K562 (cell line): ENCODE data around the gene SMOC2. TPM values are rescaled to one million over a fixed set of nuclear protein-coding genes. Genes with fewer than 3 reads are reported as not detected.

Experiments
- ATAC-seq: fragments of 200-7000 bp; cut with Tn5 transposase; 3 replicates; pipeline ENCODE4 v1.9.1; 2020; ENCODE audit warnings: moderate library complexity
- BruUV-seq: library from RNA; stranded (reverse); fragments of 400-500 nt; replicated peaks from 2 replicates; lab custom pipeline; 2021; lab: Mats Ljungman, UMichigan
- CTCF ChIA-PET: fragments of 300-600 bp; formaldehyde crosslinking; extraction: SDS; loops from one replicate; lab custom pipeline; 2021; ENCODE audit warnings: low intra/inter-chr PET ratio; lab: Yijun Ruan, JAX
- POLR2A ChIA-PET: fragments of 300-600, 350-650 bp; sonication (Branson Sonifier 250); formaldehyde crosslinking; extraction: SDS; loops from one replicate; lab custom pipeline; 2021; ENCODE audit warnings: antibody characterized with exemption, inconsistent platforms; lab: Yijun Ruan, JAX
- DNase-seq, 4 experiments: peaks; one replicate each; pipeline versions ENCODE4 v3.0.0 to v3.0.0-alpha.2; 2011 to 2018; ENCODE audit warnings: low spot score in 3 of 4, mixed read lengths in 3 of 4; ENCODE audit errors: extremely low read depth in 1 of 4
- FAIRE-seq: peaks from 2 replicates; lab custom pipeline; 2011; peaks lifted over from hg19 to GRCh38; lab: Jason Lieb, UNC
- H2AFZ ChIP-seq: 2 replicates; pipeline ENCODE4 v1.6.0; 2011; ENCODE audit warnings: low read depth, low read length, control low read depth, inconsistent platforms
- H3K27ac ChIP-seq: fragments of 200-600 bp; 3 replicates; pipeline ENCODE4 v1.8.0; 2011; ENCODE audit warnings: low read depth, mild to moderate bottlenecking, control low read depth, inconsistent platforms, low read length, moderate library complexity, mixed read lengths; ENCODE audit errors: extremely low read depth
- H3K27me3 ChIP-seq, 2 experiments: fragments of 300-600 bp in 1 of 2; 2 replicates in 1 of 2; 3 replicates in 1 of 2; pipeline versions ENCODE4 v1.6.0 to v1.8.0; 2011; ENCODE audit warnings: inconsistent platforms in 2 of 2, low read length in 2 of 2, mild to moderate bottlenecking in 1 of 2, mixed read lengths in 1 of 2, moderate library complexity in 1 of 2; ENCODE audit not compliant: control insufficient read depth in 2 of 2, insufficient read depth in 2 of 2
- H3K36me3 ChIP-seq: fragments of 300-600 bp; 3 replicates; pipeline ENCODE4 v1.8.0; 2011; ENCODE audit warnings: mild to moderate bottlenecking, low read length, inconsistent platforms; ENCODE audit not compliant: control insufficient read depth, insufficient read depth
- H3K4me1 ChIP-seq, 2 experiments: fragments of 200-600 bp in 1 of 2; replicated peaks in 1 of 2; 2 replicates in 1 of 2; 3 replicates in 1 of 2; pipeline versions ENCODE4 v1.5.1 to v1.8.0; 2011; ENCODE audit warnings: inconsistent platforms in 2 of 2, low read length in 2 of 2, mild to moderate bottlenecking in 1 of 2, mixed read lengths in 1 of 2, moderate library complexity in 1 of 2; ENCODE audit not compliant: control insufficient read depth in 2 of 2, insufficient read depth in 2 of 2
- H3K4me2 ChIP-seq: 2 replicates; pipeline ENCODE4 v1.6.1; 2011; ENCODE audit warnings: low read length, control low read depth, inconsistent platforms, mixed read lengths; ENCODE audit not compliant: insufficient read depth
- H3K4me3 ChIP-seq: fragments of 200-600 bp; sonication (generic), shearing (Covaris generic); 2 replicates; pipeline ENCODE4 v1.5.1; 2016; ENCODE audit warnings: control low read depth, inconsistent platforms
- H3K79me2 ChIP-seq: fragments of 200-600 bp; 3 replicates; pipeline ENCODE4 v1.8.0; 2011; ENCODE audit warnings: low read length, inconsistent platforms; ENCODE audit not compliant: control insufficient read depth, insufficient read depth
- H3K9ac ChIP-seq, 2 experiments: 2 replicates each; pipeline versions ENCODE4 v1.6.0 to v1.6.1; 2011; ENCODE audit warnings: low read depth in 2 of 2, low read length in 2 of 2, control low read depth in 1 of 2, inconsistent platforms in 1 of 2, mild to moderate bottlenecking in 1 of 2, mixed read lengths in 1 of 2; ENCODE audit not compliant: insufficient read depth in 1 of 2
- H3K9me1 ChIP-seq: one replicate; pipeline ENCODE4 v1.6.0; 2011; ENCODE audit warnings: inconsistent platforms, mild to moderate bottlenecking, low read length, moderate library complexity; ENCODE audit not compliant: control insufficient read depth, insufficient read depth
- H3K9me3 ChIP-seq: replicated peaks from 2 replicates; pipeline ENCODE4 v1.5.1; 2011; ENCODE audit warnings: low read depth, low read length, inconsistent platforms; ENCODE audit not compliant: control insufficient read depth, insufficient read depth
- H4K20me1 ChIP-seq: replicated peaks from 2 replicates; pipeline ENCODE4 v1.6.1; 2011; ENCODE audit warnings: low read length, inconsistent platforms, mixed read lengths; ENCODE audit not compliant: control insufficient read depth, insufficient read depth
- BMI1 ChIP-seq: fragments of 150-350 bp; IDR thresholded peaks from 2 replicates; pipeline ENCODE4 v1.6.1; 2014; ENCODE audit warnings: low read length
- BRF2 ChIP-seq: IDR thresholded peaks from 3 replicates; pipeline ENCODE4 v1.6.1; 2011; ENCODE audit warnings: borderline replicate concordance, mild to moderate bottlenecking; ENCODE audit not compliant: insufficient read length, insufficient read depth
- C11orf30 ChIP-seq: fragments of 450-650 bp; IDR thresholded peaks from 2 replicates; pipeline ENCODE4 v1.6.1; 2016; ENCODE audit warnings: low read depth, mild to moderate bottlenecking
- CREB3L1 ChIP-seq: fragments of 450-650 bp; IDR thresholded peaks from 2 replicates; pipeline ENCODE4 v1.6.1; 2014; ENCODE audit warnings: low read depth, mild to moderate bottlenecking, moderate library complexity, borderline replicate concordance
- KHSRP ChIP-seq: fragments of 450-650 bp; IDR thresholded peaks from 2 replicates; pipeline ENCODE4 v1.6.1; 2017
- MAFF ChIP-seq: IDR thresholded peaks from 2 replicates; pipeline ENCODE4 v1.6.1; 2012; ENCODE audit warnings: low read length, improper control_type of control experiment
- MAFG ChIP-seq: fragments of 450-650 bp; conservative IDR thresholded peaks from 2 replicates; pipeline ENCODE4 v1.6.1; 2016; ENCODE audit warnings: missing genetic modification characterization, missing compliant biosample characterization
- NEUROD1 ChIP-seq: fragments of 150-350 bp; IDR thresholded peaks from 2 replicates; pipeline ENCODE4 v1.6.1; 2014; ENCODE audit warnings: borderline replicate concordance, low read length, low read depth; ENCODE audit not compliant: partially characterized antibody
- NFIC ChIP-seq: fragments of 450-650 bp; IDR thresholded peaks from 2 replicates; pipeline ENCODE4 v1.6.1; 2017; ENCODE audit warnings: mild to moderate bottlenecking, inconsistent platforms
- PATZ1 ChIP-seq: fragments of 250-450 bp; sonication (Bioruptor Pico); IDR thresholded peaks from 2 replicates; pipeline ENCODE4 v1.5.0; 2020; ENCODE audit warnings: mild to moderate bottlenecking, borderline replicate concordance
- POLR2G ChIP-seq: fragments of 200-400 bp; formaldehyde crosslinking; IDR thresholded peaks from 2 replicates; pipeline ENCODE4 v1.6.1; 2017; ENCODE audit warnings: low read depth, mild to moderate bottlenecking, antibody characterized with exemption, low read length, moderate library complexity
- SETDB1 ChIP-seq: IDR thresholded peaks from one replicate; pipeline ENCODE4 v1.6.1; 2012; ENCODE audit warnings: low read length, control low read depth, inconsistent platforms
- STAT6 ChIP-seq: sonication (generic); formaldehyde crosslinking; IDR thresholded peaks from 2 replicates; pipeline ENCODE4 v1.8.1; 2023; ENCODE audit warnings: mild to moderate bottlenecking, missing genetic modification reagents
- ZNF316 ChIP-seq: fragments of 450-650 bp; IDR thresholded peaks from 2 replicates; pipeline ENCODE4 v1.6.1; 2016
- WGBS: fragments of 100-300 bp; shearing (Covaris generic); methylation state at CpG from one replicate; pipeline ENCODE4 v1.1.6; 2016; ENCODE audit warnings: low coverage, mixed read lengths; ENCODE audit not compliant: insufficient coverage; ENCODE audit errors: missing lambda C conversion rate; 5-methylcytosine and 5-hydroxymethylcytosine counted together
- in situ Hi-C: fragments of 300-500 bp; cut with MboI; formaldehyde crosslinking; loops from 4 replicates; pipeline ENCODE4 v1.15.0; 2018; ENCODE audit warnings: inconsistent platforms, mixed read lengths
- intact Hi-C: fragments of 100-400 bp; cut with micrococcal nuclease; formaldehyde crosslinking; loops from 2 replicates; pipeline ENCODE4 v1.14.2; 2022
- polyA plus RNA-seq, 8 experiments: library from polyadenylated mRNA; depleted of rRNA in 4 of 8; stranded (reverse) in 5 of 8; unstranded in 3 of 8; fragments of >200 nt; fragmentation: Nextera tagmentation in 2 of 8; fragmentation: Illumina TruSeq in 1 of 8; extraction: Ambion mirVana in 2 of 8; extraction: Trizol in 1 of 8; gene quantifications; 2 replicates each; pipeline versions ENCODE4 v1.2.1 to v1.2.3, GENCODE V29; 2011 to 2014; ENCODE audit warnings: inconsistent platforms in 1 of 8, missing spikeins in 1 of 8
- total RNA-seq, 7 experiments: library from RNA; depleted of rRNA in 6 of 7; stranded (reverse); fragments of >200 nt in 6 of 7; fragmentation: Illumina TruSeq in 2 of 7; extraction: Trizol in 2 of 7; gene quantifications; 2 replicates each; pipeline versions ENCODE4 v1.2.1 to v1.2.3, GENCODE V29; 2011 to 2021; ENCODE audit warnings: low replicate concordance in 1 of 7

Gene SMOC2
- total and polyA plus RNA-seq, 9 of the 15 experiments (the other 6 are each of a cell fraction or from before 2014, with no cell fraction given), result 0.45 to 2.3 (median 1.1) TPM

GRCh38 chr6:168671028-168671862 lies 230.3 kb downstream of the SMOC2 start:
- no peaks in the 10 kb centered on the region for H3K36me3 ChIP-seq
- TF ChIP-seq C11orf30 (peak; percentile 40; the same call in 1 of the 2 replicates), STAT6 (no peak), POLR2G (no peak), CREB3L1 (no peak), MAFF (peak; percentile 26; the same call in 1 of the 2 replicates), MAFG (peak; percentile 30; the same call in 1 of the 2 replicates), KHSRP (no peak), PATZ1 (CRISPR knock-in tag) (no peak), ZNF316 (peak; percentile 55; the same call in 1 of the 2 replicates), BRF2 (no peak), NEUROD1 (no peak), SETDB1 (no peak), BMI1 (no peak), NFIC (no peak)
- no peak overlapping the region for H3K4me2 ChIP-seq
- peaks cover 20 to 36% of the 10 kb centered on the region in 2 experiments; a peak in 4 of 5 replicates for H3K27me3 ChIP-seq
- in situ Hi-C loops (no loop called here), intact Hi-C loops (no loop called here)
- H2AFZ ChIP-seq, result no peak overlapping the region
- BruUV-seq, result no TSS peak
- no peaks in the 10 kb centered on the region for H3K4me1 ChIP-seq
- FAIRE-seq (no peak), DNase-seq (no peak), ATAC-seq (no peak)
- H3K9me1 ChIP-seq, result peaks cover 3% of the 10 kb centered on the region
- H4K20me1 ChIP-seq, result no peaks in the 10 kb centered on the region
- H3K9ac ChIP-seq, result 0 out of 4 replicates have a peak overlapping the region, but pooled peaks of 1 of the 2 experiments have one; percentile 31
- H3K9me3 ChIP-seq, result no peaks in the 10 kb centered on the region
- POLR2A ChIA-PET, result no interaction called here
- WGBS, result 4% methylated on average over 15 of the region's 19 CpGs
- H3K27ac ChIP-seq, result no peak overlapping the region
- H3K79me2 ChIP-seq, result no peaks in the 10 kb centered on the region
- no peak overlapping the region for H3K4me3 ChIP-seq
- CTCF ChIA-PET, result no interaction called here
